ENCODE data around the gene ZNF627.
"Not testable (repeated sequence)": the region's sequence is repeated elsewhere in the genome, so short reads cannot be mapped to it uniquely, and the experiment has no call there.

Gene ZNF627

GRCh38 chr19:11574689-11575088 is 22.6 kb upstream of the ZNF627 start:
- no peak for DNase-seq (ENCODE audit: low read depth)

- DNase-seq (ENCODE audit: low read depth): no peak
Measured at GRCh38 chr19:11576227-11576626, 21.1 kb upstream of the ZNF627 start.

GRCh38 chr19:11577451-11578257 is 19.6 kb upstream of the ZNF627 start, which contains the start of gene ACP5:
TSS of gene ACP5 (minus strand) at chr19:11577645. CDS start at chr19:11577317, 328 bp downstream.
- no peak for DNase-seq (ENCODE audit: low read depth)

- DNase-seq (ENCODE audit: low read depth): no peak
Measured at GRCh38 chr19:11578258-11579142, 18.8 kb upstream of the ZNF627 start.

- DNase-seq (ENCODE audit: low read depth): no peak
Measured at GRCh38 chr19:11580116-11580515, 17.2 kb upstream of the ZNF627 start.

- DNase-seq (ENCODE audit: low read depth): no peak
Measured at GRCh38 chr19:11581740-11582139, 15.5 kb upstream of the ZNF627 start.

- no peak for DNase-seq (ENCODE audit: low read depth)
Measured at GRCh38 chr19:11586331-11586730, 11.0 kb upstream of the ZNF627 start.

GRCh38 chr19:11587302-11587974 is 9.8 kb upstream of the ZNF627 start:
- no peak for DNase-seq (ENCODE audit: low read depth)

GRCh38 chr19:11587975-11588631 is 9.2 kb upstream of the ZNF627 start:
- no peak for DNase-seq (ENCODE audit: low read depth)

- no peak for DNase-seq (ENCODE audit: low read depth)
Measured at GRCh38 chr19:11594084-11594483, 3.2 kb upstream of the ZNF627 start.

- no peak for DNase-seq (ENCODE audit: low read depth)
Measured at GRCh38 chr19:11596156-11596555, 1.1 kb upstream of the ZNF627 start.

GRCh38 chr19:11598103-11598483 is 810 bp downstream of the ZNF627 start:
- DNase-seq (ENCODE audit: low read depth): no peak

- no peak for DNase-seq (ENCODE audit: low read depth)
Measured at GRCh38 chr19:11598746-11599145, 1.5 kb downstream of the ZNF627 start.

GRCh38 chr19:11599704-11600103 is 2.4 kb downstream of the ZNF627 start:
- DNase-seq (ENCODE audit: low read depth): not testable (repeated sequence)

- no peak for DNase-seq (ENCODE audit: low read depth)
Measured at GRCh38 chr19:11606484-11606883, 9.2 kb downstream of the ZNF627 start.

- no peak for DNase-seq (ENCODE audit: low read depth)
Measured at GRCh38 chr19:11611730-11612129, 14.4 kb downstream of the ZNF627 start.

- no peak for DNase-seq (ENCODE audit: low read depth)
Measured at GRCh38 chr19:11612816-11613511, 15.7 kb downstream of the ZNF627 start.

GRCh38 chr19:11617180-11618062 is 20.1 kb downstream of the ZNF627 start:
- no peak for DNase-seq (ENCODE audit: low read depth)

- no peak for DNase-seq (ENCODE audit: low read depth)
Measured at GRCh38 chr19:11620553-11620952, 23.3 kb downstream of the ZNF627 start.

GRCh38 chr19:11622401-11622800 is 25.1 kb downstream of the ZNF627 start:
- DNase-seq (ENCODE audit: low read depth): not testable (repeated sequence)

Data from non-pigmented ciliary epithelial cell (primary cell).